Measurements from ENCODE around the gene JMJD1C.

DNA sequence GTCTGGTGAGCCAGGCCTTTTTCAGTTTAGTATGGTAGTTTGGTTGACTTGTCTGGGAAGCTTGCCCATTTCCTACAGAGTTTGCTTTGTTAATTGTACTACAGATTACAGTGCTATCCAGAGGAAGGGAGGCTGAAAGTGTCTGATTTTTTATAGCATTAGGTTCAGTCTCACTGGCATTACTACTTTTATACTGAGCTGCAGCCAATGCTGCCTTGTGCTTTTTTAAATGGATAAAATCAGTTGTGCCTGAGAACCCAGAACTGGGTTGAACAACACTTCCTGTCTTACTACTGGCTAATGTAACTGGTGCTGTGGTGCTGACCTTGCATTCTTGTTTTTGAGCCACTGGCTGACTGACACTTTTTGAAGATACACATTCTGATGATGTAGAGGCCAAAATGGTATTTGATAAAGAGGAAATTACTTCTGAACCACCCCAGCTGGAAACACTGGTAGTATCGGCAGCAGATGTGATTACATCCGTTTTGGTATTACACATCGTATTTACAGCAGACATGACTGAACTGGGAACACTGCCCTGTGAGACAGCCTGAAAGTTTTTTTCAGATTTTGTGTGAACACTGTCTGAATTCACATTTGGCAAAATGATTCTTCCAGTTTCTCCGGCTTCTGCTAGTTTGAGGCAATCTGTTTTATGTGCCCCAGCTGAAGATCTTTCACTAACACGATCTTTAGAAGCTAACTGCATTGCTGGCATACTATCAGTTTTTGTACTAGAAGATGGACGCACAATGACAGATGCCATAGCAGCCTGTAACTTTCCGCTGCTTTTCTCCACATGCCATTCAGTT is 258.6 kb downstream of the JMJD1C start:
- TF ChIP-seq, protein P1, sequence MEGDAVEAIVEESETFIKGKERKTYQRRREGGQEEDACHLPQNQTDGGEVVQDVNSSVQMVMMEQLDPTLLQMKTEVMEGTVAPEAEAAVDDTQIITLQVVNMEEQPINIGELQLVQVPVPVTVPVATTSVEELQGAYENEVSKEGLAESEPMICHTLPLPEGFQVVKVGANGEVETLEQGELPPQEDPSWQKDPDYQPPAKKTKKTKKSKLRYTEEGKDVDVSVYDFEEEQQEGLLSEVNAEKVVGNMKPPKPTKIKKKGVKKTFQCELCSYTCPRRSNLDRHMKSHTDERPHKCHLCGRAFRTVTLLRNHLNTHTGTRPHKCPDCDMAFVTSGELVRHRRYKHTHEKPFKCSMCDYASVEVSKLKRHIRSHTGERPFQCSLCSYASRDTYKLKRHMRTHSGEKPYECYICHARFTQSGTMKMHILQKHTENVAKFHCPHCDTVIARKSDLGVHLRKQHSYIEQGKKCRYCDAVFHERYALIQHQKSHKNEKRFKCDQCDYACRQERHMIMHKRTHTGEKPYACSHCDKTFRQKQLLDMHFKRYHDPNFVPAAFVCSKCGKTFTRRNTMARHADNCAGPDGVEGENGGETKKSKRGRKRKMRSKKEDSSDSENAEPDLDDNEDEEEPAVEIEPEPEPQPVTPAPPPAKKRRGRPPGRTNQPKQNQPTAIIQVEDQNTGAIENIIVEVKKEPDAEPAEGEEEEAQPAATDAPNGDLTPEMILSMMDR (conservative IDR thresholded peaks at IDR 0.05; ENCODE audit: low read length): no peak
- no peak for TF ChIP-seq EZH2phosphoT487 (IDR thresholded peaks at IDR 0.05; ENCODE audit: borderline replicate concordance)

Data from Loucy (cell line).